Fibroblast of skin of right quadriceps (primary cell): ENCODE measurements around the gene GLP2R.
A peak's percentile ranks its signal among the peaks of the same experiment; 100 is the strongest.

Experiments
- DNase-seq: peaks from one replicate; pipeline ENCODE4 v3.0.0-alpha.2; 2013

GLP2R gene

GRCh38 chr17:9925457-9925856 is 99.7 kb downstream of the GLP2R start:
- no peak for DNase-seq

- no peak for DNase-seq
Observed at GRCh38 chr17:9926150-9926804, 100.6 kb downstream of the GLP2R start.

GRCh38 chr17:9928601-9929333 is 103.0 kb downstream of the GLP2R start:
- DNase-seq, result peak; percentile 91

- DNase-seq, result no peak
Observed at GRCh38 chr17:9929871-9930270, 104.1 kb downstream of the GLP2R start.

- no peak for DNase-seq
Observed at GRCh38 chr17:9931144-9931741, 105.5 kb downstream of the GLP2R start.

GRCh38 chr17:9932491-9932890 is 106.8 kb downstream of the GLP2R start:
- peak; percentile 69 for DNase-seq

- no peak for DNase-seq
Observed at GRCh38 chr17:9934331-9934730, 108.6 kb downstream of the GLP2R start.

- peak; percentile 18 for DNase-seq
Observed at GRCh38 chr17:9935408-9935807, 109.7 kb downstream of the GLP2R start.

GRCh38 chr17:9936095-9936494 is 110.4 kb downstream of the GLP2R start:
- no peak for DNase-seq

- DNase-seq, result peak; percentile 72
Observed at GRCh38 chr17:9937241-9937761, 111.6 kb downstream of the GLP2R start.

GRCh38 chr17:9937901-9938300 is 112.2 kb downstream of the GLP2R start:
- no peak for DNase-seq

GRCh38 chr17:9938764-9939163 is 113.0 kb downstream of the GLP2R start:
- DNase-seq, result no peak

GRCh38 chr17:9940841-9941240 is 115.1 kb downstream of the GLP2R start:
- no peak for DNase-seq

- no peak for DNase-seq
Observed at GRCh38 chr17:9941305-9941704, 115.6 kb downstream of the GLP2R start.
